H9 (cell line): ENCODE data around the gene BCHE. TPM values are rescaled to one million over a fixed set of nuclear protein-coding genes. Genes with fewer than 3 reads are reported as not detected.

Source experiments
- DNase-seq: peaks from one replicate; pipeline ENCODE4 v3.0.0-alpha.2; 2017
- H2AFZ ChIP-seq: one replicate; pipeline ENCODE4 v1.6.1; 2013; ENCODE audit warnings: mild to moderate bottlenecking, low read length, control low read depth, moderate library complexity
- H2AK5ac ChIP-seq: 2 replicates; pipeline ENCODE4 v1.6.1; 2013; ENCODE audit warnings: low read length, control low read depth, mixed read lengths; ENCODE audit not compliant: insufficient read length
- H2BK120ac ChIP-seq: one replicate; pipeline ENCODE4 v1.6.1; 2013; ENCODE audit warnings: low read depth, mild to moderate bottlenecking, low read length, control low read depth, inconsistent platforms; ENCODE audit not compliant: poor library complexity, severe bottlenecking
- H2BK12ac ChIP-seq: 2 replicates; pipeline ENCODE4 v1.6.1; 2013; ENCODE audit warnings: low read length, control low read depth, mixed read lengths, low read depth; ENCODE audit not compliant: insufficient read length
- H2BK15ac ChIP-seq: 2 replicates; pipeline ENCODE4 v1.6.1; 2013; ENCODE audit warnings: low read depth, low read length, control low read depth
- H2BK20ac ChIP-seq: one replicate; pipeline ENCODE4 v1.6.1; 2013; ENCODE audit warnings: low read depth, mild to moderate bottlenecking, low read length, control low read depth, inconsistent platforms; ENCODE audit not compliant: poor library complexity, severe bottlenecking
- H2BK5ac ChIP-seq: 2 replicates; pipeline ENCODE4 v1.6.1; 2013; ENCODE audit warnings: low read length, control low read depth, mixed read lengths; ENCODE audit not compliant: insufficient read length
- H3K14ac ChIP-seq: 2 replicates; pipeline ENCODE4 v1.6.1; 2013; ENCODE audit warnings: low read length, control low read depth; ENCODE audit not compliant: insufficient read depth
- H3K18ac ChIP-seq: 2 replicates; pipeline ENCODE4 v1.6.1; 2013; ENCODE audit warnings: low read depth, mild to moderate bottlenecking, mixed read lengths, low read length, control low read depth; ENCODE audit not compliant: insufficient read length
- H3K23ac ChIP-seq: 2 replicates; pipeline ENCODE4 v1.6.1; 2013; ENCODE audit warnings: low read length, control low read depth, mixed read lengths, low read depth; ENCODE audit not compliant: insufficient read length
- H3K23me2 ChIP-seq: 2 replicates; pipeline ENCODE4 v1.6.1; 2013; ENCODE audit warnings: low read depth, mild to moderate bottlenecking, mixed read lengths, low read length, control low read depth; ENCODE audit not compliant: insufficient read length, poor library complexity, severe bottlenecking
- H3K27ac ChIP-seq: 2 replicates; pipeline ENCODE4 v1.5.1; 2013; ENCODE audit warnings: low read length, control low read depth, mixed read lengths, low read depth; ENCODE audit not compliant: insufficient read length
- H3K27me3 ChIP-seq: 2 replicates; pipeline ENCODE4 v1.6.1; 2013; ENCODE audit warnings: low read length, control low read depth, inconsistent platforms; ENCODE audit not compliant: insufficient read depth
- H3K4ac ChIP-seq: 2 replicates; pipeline ENCODE4 v1.6.1; 2013; ENCODE audit warnings: low read depth, mild to moderate bottlenecking, control low read depth, inconsistent platforms, low read length, moderate library complexity
- H3K4me1 ChIP-seq: 2 replicates; pipeline ENCODE4 v1.6.1; 2013; ENCODE audit warnings: low read length, control low read depth, inconsistent platforms; ENCODE audit not compliant: insufficient read depth
- H3K4me2 ChIP-seq: 2 replicates; pipeline ENCODE4 v1.6.1; 2013; ENCODE audit warnings: low read length, control low read depth, mixed read lengths; ENCODE audit not compliant: insufficient read length, insufficient read depth
- H3K56ac ChIP-seq: 2 replicates; pipeline ENCODE4 v1.6.1; 2013; ENCODE audit warnings: low read depth, mild to moderate bottlenecking, mixed read lengths, low read length, control low read depth; ENCODE audit not compliant: insufficient read length
- H3K79me1 ChIP-seq: 2 replicates; pipeline ENCODE4 v1.6.1; 2013; ENCODE audit warnings: low read depth, mild to moderate bottlenecking, moderate library complexity, low read length, control low read depth, inconsistent platforms; ENCODE audit not compliant: insufficient read depth, poor library complexity, severe bottlenecking
- H3K79me2 ChIP-seq: 2 replicates; pipeline ENCODE4 v1.6.1; 2013; ENCODE audit warnings: low read length, control low read depth, inconsistent platforms; ENCODE audit not compliant: insufficient read depth
- H3K9ac ChIP-seq: 2 replicates; pipeline ENCODE4 v1.6.1; 2013; ENCODE audit warnings: low read length, control low read depth, mixed read lengths; ENCODE audit not compliant: insufficient read length; ENCODE audit errors: extremely low read depth
- H3K9me3 ChIP-seq: one replicate; pipeline ENCODE4 v1.6.1; 2013; ENCODE audit warnings: low read depth, low read length, inconsistent platforms; ENCODE audit not compliant: control insufficient read depth
- H3T11ph ChIP-seq: one replicate; pipeline ENCODE4 v1.6.1; 2013; ENCODE audit warnings: mild to moderate bottlenecking, low read length, control low read depth, inconsistent platforms
- H4K20me1 ChIP-seq: one replicate; pipeline ENCODE4 v1.6.1; 2013; ENCODE audit not compliant: control insufficient read depth, insufficient read length, insufficient read depth
- H4K5ac ChIP-seq: 2 replicates; pipeline ENCODE4 v1.6.1; 2013; ENCODE audit warnings: low read depth, mild to moderate bottlenecking, mixed read lengths, low read length, control low read depth; ENCODE audit not compliant: insufficient read length
- H4K8ac ChIP-seq: replicated peaks from 2 replicates; pipeline ENCODE4 v1.6.1; 2013; ENCODE audit warnings: low read length, control low read depth, mixed read lengths, low read depth; ENCODE audit not compliant: insufficient read length
- H4K91ac ChIP-seq: 2 replicates; pipeline ENCODE4 v1.6.1; 2013; ENCODE audit warnings: low read depth, mild to moderate bottlenecking, moderate library complexity, mixed read lengths, low read length, control low read depth; ENCODE audit not compliant: insufficient read length
- H3K27ac Mint-ChIP-seq, 3 experiments: 2 replicates in 2 of 3; 3 replicates in 1 of 3; pipeline ENCODE4 v1.8.0; 2020 to 2021; ENCODE audit warnings: mixed read lengths in 3 of 3, mild to moderate bottlenecking in 1 of 3, moderate library complexity in 1 of 3
- H3K27me3 Mint-ChIP-seq: 2 replicates; pipeline ENCODE4 v1.8.0; 2021; ENCODE audit warnings: low read depth, mild to moderate bottlenecking, moderate library complexity, mixed read lengths
- H3K36me3 Mint-ChIP-seq, 3 experiments: 2 replicates in 2 of 3; 3 replicates in 1 of 3; pipeline ENCODE4 v1.8.0; 2020 to 2021; ENCODE audit warnings: low read depth in 3 of 3, mixed read lengths in 3 of 3; ENCODE audit not compliant: insufficient read depth in 1 of 3
- H3K4me1 Mint-ChIP-seq, 2 experiments: 2 replicates each; pipeline ENCODE4 v1.8.0; 2020; ENCODE audit warnings: mixed read lengths in 2 of 2
- H3K4me3 Mint-ChIP-seq, 2 experiments: 2 replicates in 1 of 2; 3 replicates in 1 of 2; pipeline ENCODE4 v1.8.0; 2020 to 2021; ENCODE audit warnings: mild to moderate bottlenecking in 2 of 2, mixed read lengths in 2 of 2, moderate library complexity in 1 of 2
- H3K9me3 Mint-ChIP-seq, 2 experiments: 2 replicates in 1 of 2; 3 replicates in 1 of 2; pipeline ENCODE4 v1.8.0; 2020; ENCODE audit warnings: mild to moderate bottlenecking in 2 of 2, mixed read lengths in 2 of 2, moderate library complexity in 1 of 2
- WGBS: extraction: QIAGEN DNeasy Blood & Tissue Kit; methylation state at CpG from one replicate; pipeline ENCODE4 v1.1.7; 2013; ENCODE audit warnings: missing lambda C conversion rate, low lambda C conversion rate, mixed read lengths; ENCODE audit not compliant: insufficient read length; ENCODE audit errors: extremely low coverage; 5-methylcytosine and 5-hydroxymethylcytosine counted together
- total RNA-seq: library from RNA; stranded (reverse); gene quantifications from 2 replicates; pipeline ENCODE4 v1.2.1, GENCODE V29; 2021
- TF ChIP-seq, protein P1 (sequence below): fragments of 200-600 bp; sonication (generic); conservative IDR thresholded peaks from 3 replicates; pipeline ENCODE4 v1.8.0; 2021; ENCODE audit warnings: antibody characterized with exemption, mild to moderate bottlenecking

Gene BCHE
- total RNA-seq, 1 experiment from 2014 or later = 1.4 TPM

DNA sequence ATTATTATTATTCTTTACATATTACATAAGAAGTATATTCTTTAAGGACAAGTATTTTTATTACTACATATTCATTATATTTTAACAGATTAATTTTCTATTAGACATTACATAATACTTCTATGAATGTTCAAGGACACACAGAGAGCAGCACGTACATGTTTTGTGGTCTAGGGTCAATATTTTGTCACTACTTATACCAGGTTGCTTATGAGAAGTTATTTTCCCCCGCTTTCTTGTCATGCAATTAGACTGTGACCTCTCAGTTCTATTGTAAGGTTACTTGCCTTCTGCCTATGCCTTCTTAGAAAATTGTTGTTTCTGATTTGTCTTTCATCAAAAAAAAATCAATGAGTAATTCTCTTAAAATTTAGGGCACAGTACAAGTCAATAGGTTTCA is 21.5 kb downstream of the BCHE start:
- H3K9me3 Mint-ChIP-seq = no peaks in the 10 kb centered on the region
- Histone ChIP-seq H2BK5ac (no peak overlapping the region), H4K8ac (no peak overlapping the region), H4K20me1 (no peaks in the 10 kb centered on the region), H2BK12ac (no peak overlapping the region), H4K91ac (no peak overlapping the region), H2BK20ac (no peak overlapping the region), H3K4me2 (no peak overlapping the region), H3K18ac (no peak overlapping the region), H2AFZ (no peak overlapping the region), H2BK15ac (no peak overlapping the region), H3K4me1 (no peaks in the 10 kb centered on the region), H3K4ac (no peak overlapping the region), H2AK5ac (no peak overlapping the region), H3K23ac (no peak overlapping the region), H3K23me2 (no peaks in the 10 kb centered on the region), H3K9ac (no peak overlapping the region), H3K27ac (no peak overlapping the region), H3K79me2 (no peaks in the 10 kb centered on the region), H3T11ph (no peak overlapping the region), H4K5ac (no peak overlapping the region), H3K14ac (no peak overlapping the region), H2BK120ac (no peak overlapping the region), H3K56ac (no peak overlapping the region), H3K27me3 (no peaks in the 10 kb centered on the region), H3K9me3 (no peaks in the 10 kb centered on the region), H3K79me1 (no peaks in the 10 kb centered on the region)
- no peak for DNase-seq
- TF ChIP-seq, protein P1, sequence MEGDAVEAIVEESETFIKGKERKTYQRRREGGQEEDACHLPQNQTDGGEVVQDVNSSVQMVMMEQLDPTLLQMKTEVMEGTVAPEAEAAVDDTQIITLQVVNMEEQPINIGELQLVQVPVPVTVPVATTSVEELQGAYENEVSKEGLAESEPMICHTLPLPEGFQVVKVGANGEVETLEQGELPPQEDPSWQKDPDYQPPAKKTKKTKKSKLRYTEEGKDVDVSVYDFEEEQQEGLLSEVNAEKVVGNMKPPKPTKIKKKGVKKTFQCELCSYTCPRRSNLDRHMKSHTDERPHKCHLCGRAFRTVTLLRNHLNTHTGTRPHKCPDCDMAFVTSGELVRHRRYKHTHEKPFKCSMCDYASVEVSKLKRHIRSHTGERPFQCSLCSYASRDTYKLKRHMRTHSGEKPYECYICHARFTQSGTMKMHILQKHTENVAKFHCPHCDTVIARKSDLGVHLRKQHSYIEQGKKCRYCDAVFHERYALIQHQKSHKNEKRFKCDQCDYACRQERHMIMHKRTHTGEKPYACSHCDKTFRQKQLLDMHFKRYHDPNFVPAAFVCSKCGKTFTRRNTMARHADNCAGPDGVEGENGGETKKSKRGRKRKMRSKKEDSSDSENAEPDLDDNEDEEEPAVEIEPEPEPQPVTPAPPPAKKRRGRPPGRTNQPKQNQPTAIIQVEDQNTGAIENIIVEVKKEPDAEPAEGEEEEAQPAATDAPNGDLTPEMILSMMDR = no peak
- H3K4me1 Mint-ChIP-seq = no peaks in the 10 kb centered on the region
- no peaks in the 10 kb centered on the region for H3K36me3 Mint-ChIP-seq
- no peak overlapping the region for H3K4me3 Mint-ChIP-seq
- H3K27ac Mint-ChIP-seq = no peak overlapping the region
- H3K27me3 Mint-ChIP-seq = no peaks in the 10 kb centered on the region
- no CpG with 5 or more reads among the region's 2 CpGs for WGBS
